Measurements from ENCODE around the gene CERS6.

DNA sequence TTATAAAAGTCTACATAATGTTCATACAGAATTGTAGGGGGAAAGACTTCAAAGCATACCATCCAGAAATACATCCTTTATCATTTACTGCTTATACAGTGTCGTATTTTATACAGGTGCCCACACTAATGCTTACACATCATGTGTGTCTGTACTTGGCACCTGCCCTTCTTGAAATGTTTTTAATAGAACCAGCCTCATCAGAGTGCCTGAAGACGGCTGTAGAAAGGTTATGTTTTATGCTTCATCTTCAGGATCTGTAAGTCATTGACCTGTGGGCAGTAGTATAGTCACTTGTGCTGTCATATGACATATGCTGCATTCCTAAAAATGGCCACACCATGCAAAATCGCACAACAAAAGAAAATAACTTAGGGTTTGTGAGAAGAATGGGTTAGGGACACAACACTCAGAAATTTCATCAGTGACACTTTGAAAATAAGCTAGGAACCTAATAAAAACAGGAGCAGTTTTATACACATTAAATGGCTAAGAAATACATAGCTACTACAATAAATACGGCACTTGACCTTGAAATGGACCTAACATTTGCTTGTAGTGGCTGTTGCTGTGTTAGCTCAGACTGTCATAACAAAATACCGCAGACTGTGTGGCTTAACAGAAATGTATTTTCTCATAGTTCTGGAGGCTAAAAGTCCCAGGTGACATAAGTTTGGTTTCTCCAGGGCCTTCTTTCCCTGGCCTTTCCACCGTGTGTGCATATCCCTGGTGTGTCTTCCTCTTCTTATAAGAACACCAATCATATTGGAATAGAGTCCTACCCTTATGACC is 112.6 kb downstream of the CERS6 start:
- no peak for TF ChIP-seq POLR2A (IDR thresholded peaks at IDR 0.05)
- TF ChIP-seq, protein P1, sequence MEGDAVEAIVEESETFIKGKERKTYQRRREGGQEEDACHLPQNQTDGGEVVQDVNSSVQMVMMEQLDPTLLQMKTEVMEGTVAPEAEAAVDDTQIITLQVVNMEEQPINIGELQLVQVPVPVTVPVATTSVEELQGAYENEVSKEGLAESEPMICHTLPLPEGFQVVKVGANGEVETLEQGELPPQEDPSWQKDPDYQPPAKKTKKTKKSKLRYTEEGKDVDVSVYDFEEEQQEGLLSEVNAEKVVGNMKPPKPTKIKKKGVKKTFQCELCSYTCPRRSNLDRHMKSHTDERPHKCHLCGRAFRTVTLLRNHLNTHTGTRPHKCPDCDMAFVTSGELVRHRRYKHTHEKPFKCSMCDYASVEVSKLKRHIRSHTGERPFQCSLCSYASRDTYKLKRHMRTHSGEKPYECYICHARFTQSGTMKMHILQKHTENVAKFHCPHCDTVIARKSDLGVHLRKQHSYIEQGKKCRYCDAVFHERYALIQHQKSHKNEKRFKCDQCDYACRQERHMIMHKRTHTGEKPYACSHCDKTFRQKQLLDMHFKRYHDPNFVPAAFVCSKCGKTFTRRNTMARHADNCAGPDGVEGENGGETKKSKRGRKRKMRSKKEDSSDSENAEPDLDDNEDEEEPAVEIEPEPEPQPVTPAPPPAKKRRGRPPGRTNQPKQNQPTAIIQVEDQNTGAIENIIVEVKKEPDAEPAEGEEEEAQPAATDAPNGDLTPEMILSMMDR (IDR thresholded peaks at IDR 0.05), result no peak
